ENCODE results near the gene AMFR.

Gene AMFR

GRCh38 chr16:56420613-56421012, 4.7 kb downstream of the AMFR start:
- H3K27ac ChIP-seq (ENCODE audit: extremely low read depth, low read depth, low read length) = no peak overlapping the region
- ChIA-PET POLR2A (interaction anchor here (1.1 kb wide), 1 partner anchor 38 kb away, joined by 3 read pairs; no protein-coding TSS in a partner anchor), CTCF (no interaction called here)
- no peak overlapping the region for H3K4me3 ChIP-seq (ENCODE audit: low read depth, low read length)
- no peaks in the 10 kb centered on the region for H3K9me3 ChIP-seq (ENCODE audit: control insufficient read depth, insufficient read depth, low read depth, low read length)
- peaks cover 29% of the 10 kb centered on the region for H3K4me1 ChIP-seq (ENCODE audit: control insufficient read depth, insufficient read depth, low read length)
- no peak for TF ChIP-seq EGR2 (tag by site-specific recombination; IDR thresholded peaks at IDR 0.05; ENCODE audit: low read depth)
- no peak for TF ChIP-seq ZNF362 (tag by site-specific recombination; IDR thresholded peaks at IDR 0.05)
- no peak for TF ChIP-seq KLF8 (tag by site-specific recombination; IDR thresholded peaks at IDR 0.05)
- no peak for TF ChIP-seq ZNF623 (tag by site-specific recombination; IDR thresholded peaks at IDR 0.05)
- TF ChIP-seq ZNF768 (tag by site-specific recombination; IDR thresholded peaks at IDR 0.05) = no peak
- TF ChIP-seq ZNF157 (tag by site-specific recombination; IDR thresholded peaks at IDR 0.05) = no peak
- TF ChIP-seq ZNF645 (tag by site-specific recombination; IDR thresholded peaks at IDR 0.05) = no peak
- TF ChIP-seq ZBTB10 (tag by site-specific recombination; IDR thresholded peaks at IDR 0.05) = no peak
- no peak for TF ChIP-seq ZBTB26 (tag by site-specific recombination; optimal IDR thresholded peaks at IDR 0.05)
- TF ChIP-seq KLF10 (tag by site-specific recombination; IDR thresholded peaks at IDR 0.05) = no peak
- H3K36me3 ChIP-seq (ENCODE audit: control insufficient read depth in 2 of 2, insufficient read depth in 1 of 2, low read length in 2 of 2) = no peaks in the 10 kb centered on the region; a peak in 1 of 3 replicates

GRCh38 chr16:56419740-56420548, 5.4 kb downstream of the AMFR start:
- TF ChIP-seq SCRT2 (tag by site-specific recombination; IDR thresholded peaks at IDR 0.05) = peak; percentile 86
- TF ChIP-seq PRDM10 (tag by site-specific recombination; IDR thresholded peaks at IDR 0.05) = peak; percentile 51
- TF ChIP-seq ZBTB48 (tag by site-specific recombination; IDR thresholded peaks at IDR 0.05) = no peak
- TF ChIP-seq REPIN1 (tag by site-specific recombination; IDR thresholded peaks at IDR 0.05; ENCODE audit: low read depth) = no peak
- peak; percentile 73 for TF ChIP-seq KLF1 (tag by site-specific recombination; IDR thresholded peaks at IDR 0.05)
- TF ChIP-seq SCRT1 (tag by site-specific recombination; IDR thresholded peaks at IDR 0.05; ENCODE audit: borderline replicate concordance) = 0 out of 2 replicates have a peak, but pooled peaks have one; percentile 27
- H3K27ac ChIP-seq (ENCODE audit: extremely low read depth, low read depth, low read length) = no peak overlapping the region
- H3K4me1 ChIP-seq (ENCODE audit: control insufficient read depth, insufficient read depth, low read length) = peaks cover 29% of the 10 kb centered on the region
- no peaks in the 10 kb centered on the region; a peak in 1 of 3 replicates for H3K36me3 ChIP-seq (ENCODE audit: control insufficient read depth in 2 of 2, insufficient read depth in 1 of 2, low read length in 2 of 2)
- no peak overlapping the region for H3K4me3 ChIP-seq (ENCODE audit: low read depth, low read length)
- CTCF ChIA-PET = no interaction called here
- no peaks in the 10 kb centered on the region for H3K9me3 ChIP-seq (ENCODE audit: control insufficient read depth, insufficient read depth, low read depth, low read length)
- POLR2A ChIA-PET = interaction anchor here (1.1 kb wide), 1 partner anchor 37 kb away, joined by 3 read pairs; no protein-coding TSS in a partner anchor
